Neural cell (in vitro differentiated cells): ENCODE data around the gene PEMT. TPM values are rescaled to one million over a fixed set of nuclear protein-coding genes. Genes with fewer than 3 reads are reported as not detected.

ENCODE experiments used
- H2AFZ ChIP-seq: fragments of 200-600, 300-800 bp; sonication (generic), shearing (Covaris generic); 2 replicates; pipeline ENCODE4 v1.6.0; 2014; ENCODE audit warnings: low read depth, mild to moderate bottlenecking, antibody characterized with exemption, low read length, moderate library complexity
- H3F3A ChIP-seq: fragments of 200-600 bp; shearing (Covaris generic); 2 replicates; pipeline ENCODE4 v1.6.1; 2016; ENCODE audit warnings: mild to moderate bottlenecking, moderate library complexity, mixed read lengths, antibody characterized with exemption, low read length; ENCODE audit not compliant: insufficient read depth, poor library complexity, severe bottlenecking
- H3K27ac ChIP-seq: fragments of 200-600, 300-800 bp; sonication (generic), shearing (Covaris generic); 2 replicates; pipeline ENCODE4 v1.5.1; 2014; ENCODE audit warnings: mild to moderate bottlenecking, low read length, moderate library complexity
- H3K27me3 ChIP-seq: fragments of 300-800, 200-600 bp; sonication (generic), shearing (Covaris generic); 2 replicates; pipeline ENCODE4 v1.6.0; 2014; ENCODE audit warnings: mild to moderate bottlenecking, low read depth, low read length, moderate library complexity; ENCODE audit not compliant: insufficient read depth
- H3K36me3 ChIP-seq: fragments of 300-800, 200-600 bp; sonication (generic), shearing (Covaris generic); 2 replicates; pipeline ENCODE4 v1.5.1; 2014; ENCODE audit warnings: mild to moderate bottlenecking, antibody characterized with exemption, low read length, moderate library complexity; ENCODE audit not compliant: insufficient read depth
- H3K4me2 ChIP-seq: fragments of 300-800, 200-600 bp; sonication (generic), shearing (Covaris generic); 2 replicates; pipeline ENCODE4 v1.6.0; 2014; ENCODE audit warnings: mild to moderate bottlenecking, low read length
- H3K4me3 ChIP-seq: fragments of 300-800, 200-600 bp; sonication (generic), shearing (Covaris generic); 2 replicates; pipeline ENCODE4 v1.5.1; 2014; ENCODE audit warnings: mild to moderate bottlenecking, low read length, moderate library complexity
- H3K79me2 ChIP-seq: fragments of 200-600 bp; shearing (Covaris generic); replicated peaks from 2 replicates; pipeline ENCODE4 v1.6.0; 2014; ENCODE audit warnings: mild to moderate bottlenecking, low read length, moderate library complexity; ENCODE audit not compliant: insufficient read depth
- H3K9ac ChIP-seq: fragments of 300-800, 200-600 bp; sonication (generic), shearing (Covaris generic); 2 replicates; pipeline ENCODE4 v1.6.1; 2016; ENCODE audit warnings: mild to moderate bottlenecking, low read length, mixed read lengths
- H3K9me2 ChIP-seq: fragments of 200-600 bp; shearing (Covaris generic); 2 replicates; pipeline ENCODE4 v1.6.1; 2016; ENCODE audit warnings: mild to moderate bottlenecking, low read length, mixed read lengths; ENCODE audit not compliant: insufficient read depth
- H3K9me3 ChIP-seq: fragments of 200-600, 300-800 bp; sonication (generic), shearing (Covaris generic); 2 replicates; pipeline ENCODE4 v1.6.1; 2016; ENCODE audit warnings: mild to moderate bottlenecking, mixed run types, low read length, moderate library complexity, mixed read lengths
- H4K20me1 ChIP-seq: fragments of 200-600 bp; shearing (Covaris generic); 2 replicates; pipeline ENCODE4 v1.6.1; 2016; ENCODE audit warnings: mild to moderate bottlenecking, mixed run types; ENCODE audit not compliant: insufficient read depth
- CTCF ChIP-seq: fragments of 450-650 bp; IDR thresholded peaks from 2 replicates; pipeline ENCODE4 v1.5.1; 2014; ENCODE audit warnings: antibody characterized with exemption, mild to moderate bottlenecking, moderate library complexity; ENCODE audit not compliant: poor library complexity, severe bottlenecking
- EP300 ChIP-seq: fragments of 450-650 bp; conservative IDR thresholded peaks from 2 replicates; pipeline ENCODE4 v1.6.1; 2014; ENCODE audit warnings: antibody characterized with exemption, mild to moderate bottlenecking, moderate library complexity; ENCODE audit not compliant: poor library complexity, severe bottlenecking
- EZH2 ChIP-seq: fragments of 200-600, 300-800 bp; shearing (Covaris generic), sonication (generic); IDR thresholded peaks from 2 replicates; pipeline ENCODE4 v1.6.1; 2014; ENCODE audit warnings: antibody characterized with exemption, low read length, borderline replicate concordance, mild to moderate bottlenecking; ENCODE audit not compliant: insufficient read depth, poor library complexity, severe bottlenecking
- MXI1 ChIP-seq: fragments of 450-650 bp; conservative IDR thresholded peaks from 2 replicates; pipeline ENCODE4 v1.6.1; 2014; ENCODE audit warnings: antibody characterized with exemption, mild to moderate bottlenecking; ENCODE audit not compliant: poor library complexity, severe bottlenecking
- POLR2AphosphoS5 ChIP-seq: IDR thresholded peaks from 2 replicates; pipeline ENCODE4 v1.6.1; 2012
- RAD21 ChIP-seq: fragments of 450-650 bp; conservative IDR thresholded peaks from 2 replicates; pipeline ENCODE4 v1.6.1; 2014; ENCODE audit warnings: antibody characterized with exemption, mild to moderate bottlenecking, moderate library complexity
- REST ChIP-seq: IDR thresholded peaks from 2 replicates; pipeline ENCODE4 v1.6.1; 2012; ENCODE audit warnings: borderline replicate concordance
- SMC3 ChIP-seq: fragments of 450-650 bp; conservative IDR thresholded peaks from 2 replicates; pipeline ENCODE4 v1.6.1; 2014; ENCODE audit warnings: antibody characterized with exemption, mild to moderate bottlenecking, moderate library complexity; ENCODE audit not compliant: poor library complexity
- TAF1 ChIP-seq: IDR thresholded peaks from 2 replicates; pipeline ENCODE4 v1.6.1; 2012; ENCODE audit warnings: low read depth
- polyA plus RNA-seq: library from polyadenylated mRNA; depleted of rRNA; stranded (reverse); fragments of >200 nt; gene quantifications from 2 replicates; pipeline ENCODE4 v1.2.3, GENCODE V29; 2014

Gene PEMT
- polyA plus RNA-seq, 1 donor from 2014 or later = 71.7 TPM

DNA sequence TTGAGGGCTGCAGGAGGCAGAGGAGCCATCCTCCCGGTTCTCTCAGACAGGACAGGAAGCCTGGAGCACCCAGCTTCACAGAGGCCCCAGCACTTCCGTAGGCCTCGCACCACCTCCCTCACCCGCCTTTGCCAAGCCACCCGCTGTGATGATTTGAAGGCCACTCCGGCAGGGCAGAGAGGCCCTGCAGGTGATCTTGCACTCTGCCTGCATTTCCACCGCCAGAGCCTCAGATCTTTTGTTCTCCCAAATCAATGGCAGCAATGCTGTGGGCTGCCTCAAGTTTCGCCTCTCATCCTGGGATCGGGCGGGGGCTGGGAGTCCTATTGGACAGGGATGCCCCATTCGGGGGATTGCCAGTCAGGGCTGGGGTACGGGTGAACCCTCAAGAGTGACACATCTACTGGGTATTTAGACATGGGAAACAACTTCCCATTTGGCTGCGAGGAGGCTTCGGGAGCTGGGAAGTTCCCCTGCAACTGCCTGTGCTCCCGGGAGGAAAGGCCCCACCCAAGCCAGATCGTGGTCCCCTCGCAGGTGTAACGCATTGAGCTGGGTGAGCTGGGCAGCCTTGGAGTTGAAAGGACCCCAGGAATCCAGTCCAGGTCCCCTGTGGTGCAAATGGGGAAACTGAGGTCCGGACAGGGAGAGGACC, 34.8 kb upstream of the PEMT start:
- Histone ChIP-seq H3K9ac (no peak overlapping the region), H3K27ac (peak overlapping the region; percentile 41), H3K27me3 (no peaks in the 10 kb centered on the region), H3F3A (no peaks in the 10 kb centered on the region), H4K20me1 (no peaks in the 10 kb centered on the region), H3K79me2 (no peaks in the 10 kb centered on the region), H3K4me3 (no peak overlapping the region), H3K9me3 (no peaks in the 10 kb centered on the region), H3K9me2 (no peaks in the 10 kb centered on the region), H3K36me3 (no peaks in the 10 kb centered on the region), H3K4me2 (no peak overlapping the region), H2AFZ (no peak overlapping the region)
- TF ChIP-seq POLR2AphosphoS5 (no peak), EP300 (no peak), SMC3 (no peak), REST (no peak), CTCF (no peak), MXI1 (no peak), EZH2 (no peak), TAF1 (no peak), RAD21 (no peak)

GRCh38 chr17:17624741-17625140, 33.2 kb upstream of the PEMT start:
- no peak overlapping the region for H3K27ac ChIP-seq
- no peaks in the 10 kb centered on the region for H3F3A ChIP-seq
- H3K9me2 ChIP-seq = no peaks in the 10 kb centered on the region
- H3K36me3 ChIP-seq = no peaks in the 10 kb centered on the region
- no peak overlapping the region for H3K4me2 ChIP-seq
- TF ChIP-seq REST = no peak
- H4K20me1 ChIP-seq = no peaks in the 10 kb centered on the region
- no peak overlapping the region for H3K4me3 ChIP-seq
- H3K9me3 ChIP-seq = no peaks in the 10 kb centered on the region
- no peaks in the 10 kb centered on the region for H3K27me3 ChIP-seq
- H3K79me2 ChIP-seq = no peaks in the 10 kb centered on the region
- no peak overlapping the region for H2AFZ ChIP-seq
- H3K9ac ChIP-seq = no peak overlapping the region
